Activated naive CD4-positive, alpha-beta T cell treated with anti-CD3 and anti-CD28 coated beads, Interleukin-2, amount 10 ng/mL, durations not matched to agents 5 hours and 36 hours (primary cell): ENCODE measurements around the gene PPP1R3G. TPM values are rescaled to one million over a fixed set of nuclear protein-coding genes. Genes with fewer than 3 reads are reported as not detected.

ENCODE experiments used
- total RNA-seq, 2 experiments: library from RNA; stranded (reverse); gene quantifications; one replicate each; pipeline ENCODE4 v1.2.3, GENCODE V29; 2021

Gene PPP1R3G
- total RNA-seq, result under 1 TPM; 0.15 to 0.22 TPM

DNA sequence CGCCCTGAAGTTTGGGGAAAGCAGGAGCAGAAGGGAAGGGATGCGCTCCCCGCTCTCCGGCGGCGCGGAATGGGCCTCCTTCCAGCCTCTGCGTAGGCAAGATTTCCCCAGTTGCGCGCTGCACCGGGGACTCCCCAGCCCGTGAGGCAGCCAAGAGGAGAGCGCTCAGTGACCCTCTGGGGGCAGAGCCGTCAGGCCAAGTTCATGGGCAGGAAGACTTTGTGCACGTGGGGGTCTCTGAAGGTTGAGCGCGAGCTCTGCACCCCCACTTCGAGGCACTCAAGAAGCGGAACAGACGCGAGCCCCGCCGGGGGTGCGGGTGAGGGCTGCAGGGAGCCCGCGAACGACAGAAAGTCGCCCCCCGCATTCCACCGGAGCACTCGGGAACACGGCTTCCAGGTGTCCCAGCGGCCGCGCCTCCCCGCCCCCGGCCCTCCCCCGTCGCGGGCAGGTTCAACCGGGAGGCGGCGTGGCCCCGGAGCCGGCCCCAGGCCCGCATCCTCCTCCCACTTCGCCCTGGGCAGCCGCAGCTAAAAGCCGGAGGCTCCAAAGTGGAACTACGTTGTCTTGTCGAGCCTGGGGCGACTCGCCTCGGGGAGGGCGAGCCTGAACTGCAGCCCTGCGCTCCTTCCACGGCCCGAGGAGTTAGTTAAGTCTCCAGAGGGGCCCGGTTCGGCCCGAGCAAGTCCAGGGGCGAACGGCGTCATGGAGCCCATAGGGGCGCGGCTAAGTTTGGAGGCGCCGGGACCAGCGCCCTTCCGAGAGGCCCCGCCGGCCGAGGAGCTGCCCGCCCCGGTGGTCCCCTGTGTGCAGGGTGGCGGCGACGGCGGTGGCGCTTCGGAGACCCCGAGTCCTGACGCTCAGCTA, at the start of gene PPP1R3G:
TSS of gene PPP1R3G (plus strand) at position 561 of the 867 bp plus-strand sequence. CDS start at position 706, 145 bp downstream.

Other genes with a start within 250 kb of the PPP1R3G start
- 1 to 10 TPM; 5.0 to 6.2 TPM for gene RPP40, start 81.3 kb upstream of the PPP1R3G start, total RNA-seq
- gene LYRM4, start 175.6 kb downstream of the PPP1R3G start, total RNA-seq, result 10 to 100 TPM; 30.2 to 31.9 TPM
- gene FARS2, start 176.2 kb downstream of the PPP1R3G start, total RNA-seq, result 10 to 100 TPM; 12.7 to 13.8 TPM